Retinal pigment epithelial cell (primary cell): ENCODE measurements around the gene SLC37A3.

ENCODE experiments used
- DNase-seq: peaks from one replicate; pipeline ENCODE4 v3.0.0-alpha.2; 2010; ENCODE audit warnings: low read depth
- H3K4me3 ChIP-seq: 2 replicates; pipeline ENCODE4 v1.5.1; 2011; ENCODE audit warnings: mild to moderate bottlenecking, low read length, control low read depth, moderate library complexity
- TF ChIP-seq, protein P1 (sequence below): conservative IDR thresholded peaks from 2 replicates; pipeline ENCODE4 v1.5.1; 2011; ENCODE audit warnings: low read depth, low read length, control low read depth, inconsistent platforms

The SLC37A3 gene

GRCh38 chr7:140364819-140365218 lies 33.5 kb downstream of the SLC37A3 start:
- TF ChIP-seq, protein P1, sequence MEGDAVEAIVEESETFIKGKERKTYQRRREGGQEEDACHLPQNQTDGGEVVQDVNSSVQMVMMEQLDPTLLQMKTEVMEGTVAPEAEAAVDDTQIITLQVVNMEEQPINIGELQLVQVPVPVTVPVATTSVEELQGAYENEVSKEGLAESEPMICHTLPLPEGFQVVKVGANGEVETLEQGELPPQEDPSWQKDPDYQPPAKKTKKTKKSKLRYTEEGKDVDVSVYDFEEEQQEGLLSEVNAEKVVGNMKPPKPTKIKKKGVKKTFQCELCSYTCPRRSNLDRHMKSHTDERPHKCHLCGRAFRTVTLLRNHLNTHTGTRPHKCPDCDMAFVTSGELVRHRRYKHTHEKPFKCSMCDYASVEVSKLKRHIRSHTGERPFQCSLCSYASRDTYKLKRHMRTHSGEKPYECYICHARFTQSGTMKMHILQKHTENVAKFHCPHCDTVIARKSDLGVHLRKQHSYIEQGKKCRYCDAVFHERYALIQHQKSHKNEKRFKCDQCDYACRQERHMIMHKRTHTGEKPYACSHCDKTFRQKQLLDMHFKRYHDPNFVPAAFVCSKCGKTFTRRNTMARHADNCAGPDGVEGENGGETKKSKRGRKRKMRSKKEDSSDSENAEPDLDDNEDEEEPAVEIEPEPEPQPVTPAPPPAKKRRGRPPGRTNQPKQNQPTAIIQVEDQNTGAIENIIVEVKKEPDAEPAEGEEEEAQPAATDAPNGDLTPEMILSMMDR = no peak

DNA sequence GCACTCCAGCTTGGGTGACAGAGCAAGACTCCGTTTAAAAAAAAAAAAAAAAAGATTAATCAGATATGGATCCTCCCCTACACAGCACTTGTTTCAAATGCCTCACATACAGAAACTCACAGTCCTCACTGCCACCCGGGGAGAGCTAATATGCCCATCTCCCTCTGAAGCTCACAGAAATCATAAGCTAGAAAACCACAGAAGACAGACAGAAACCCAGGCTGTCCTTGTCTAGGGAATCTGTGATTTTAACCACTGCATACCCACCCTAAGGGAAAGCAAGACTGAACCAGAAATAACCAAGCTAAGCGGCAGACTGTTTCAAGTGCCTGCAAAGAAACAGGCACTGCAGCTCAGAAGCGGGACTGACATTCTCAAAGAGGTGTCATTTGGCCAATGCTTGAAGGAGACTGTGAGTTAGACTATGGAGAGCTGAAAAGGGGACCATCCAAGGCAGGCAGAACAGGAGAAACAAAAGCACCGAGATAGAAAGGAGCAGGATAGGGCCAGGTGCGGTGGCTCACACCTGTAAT lies 37.6 kb downstream of the SLC37A3 start:
- DNase-seq = no peak
- H3K4me3 ChIP-seq = no peak overlapping the region
- TF ChIP-seq, protein P1 = no peak

More at GRCh38 chr7:140364819-140365218, 33.5 kb downstream of the SLC37A3 start:
- no peak for DNase-seq
- H3K4me3 ChIP-seq = no peak overlapping the region

GRCh38 chr7:140358412-140359051 lies 39.8 kb downstream of the SLC37A3 start:
- TF ChIP-seq, protein P1 = no peak
- DNase-seq = no peak
- no peak overlapping the region for H3K4me3 ChIP-seq

DNA sequence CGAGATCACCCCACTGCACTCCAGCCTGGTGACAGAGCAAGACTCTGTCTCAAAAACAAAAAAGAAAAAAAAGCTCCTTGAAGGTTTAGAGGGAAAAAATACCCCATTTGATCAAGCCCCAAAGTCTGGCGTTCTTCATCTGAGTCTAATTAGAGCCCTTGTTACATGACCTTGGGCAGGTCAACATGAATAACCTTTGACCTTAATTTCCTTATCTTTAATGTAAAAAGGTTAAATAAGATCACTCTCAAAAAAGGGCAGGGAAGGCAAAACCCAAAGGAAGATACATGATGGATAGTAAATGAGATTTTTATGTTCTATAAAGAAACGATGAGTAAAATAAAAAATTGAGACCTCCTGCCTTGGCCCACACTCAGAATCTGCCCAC lies 40.3 kb downstream of the SLC37A3 start:
- TF ChIP-seq, protein P1 = no peak
- no peak for DNase-seq
- H3K4me3 ChIP-seq = no peak overlapping the region

DNA sequence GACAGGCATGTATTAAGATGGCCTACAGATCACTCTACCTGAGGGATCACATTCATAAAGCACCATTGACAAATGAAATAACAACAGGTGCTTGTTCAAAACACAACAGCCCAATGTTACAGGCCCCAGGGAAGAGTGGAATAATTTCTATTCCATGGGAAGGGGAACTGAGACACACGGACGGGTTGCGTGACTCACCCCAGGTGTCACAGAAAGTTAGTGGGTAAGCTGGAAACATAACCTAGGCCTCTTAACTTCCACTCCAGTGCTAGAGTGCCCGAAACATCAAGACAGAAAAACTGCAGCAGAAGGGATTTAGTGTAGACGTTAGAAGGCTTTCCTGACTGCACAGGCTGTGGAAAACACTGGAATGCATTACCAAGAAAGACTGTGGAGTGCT lies 48.3 kb downstream of the SLC37A3 start:
- TF ChIP-seq, protein P1 = no peak
- H3K4me3 ChIP-seq = no peak overlapping the region
- no peak for DNase-seq

DNA sequence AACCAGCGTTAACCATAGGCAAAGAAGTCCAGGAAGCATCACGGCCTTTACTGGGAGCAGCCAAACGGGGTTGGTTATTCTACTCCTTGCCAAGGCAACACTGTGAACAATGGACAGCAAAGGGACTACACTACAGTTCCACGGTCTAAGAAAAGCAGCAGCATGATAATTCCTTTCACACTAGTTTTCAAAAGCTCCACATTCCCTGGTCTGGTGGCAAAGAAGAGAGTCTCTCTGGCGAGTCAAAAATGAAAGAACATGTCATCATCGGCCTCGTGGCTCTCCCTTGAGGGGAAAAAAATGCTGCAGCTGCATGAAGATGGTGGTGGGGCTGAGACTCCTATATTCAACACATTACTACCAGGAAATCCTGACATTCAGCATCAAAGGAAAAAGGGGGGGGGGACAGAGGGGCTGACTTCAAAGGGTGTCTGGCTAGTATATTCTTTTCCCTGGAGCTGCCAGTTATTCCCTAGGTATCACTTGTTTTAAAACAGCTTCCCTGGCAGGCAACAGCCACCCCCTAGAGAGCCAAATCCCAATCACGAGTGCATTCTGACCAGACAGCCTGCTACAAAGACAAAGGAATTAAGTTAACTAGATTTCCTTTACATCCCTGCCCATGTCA lies 49.1 kb downstream of the SLC37A3 start:
- no peak overlapping the region for H3K4me3 ChIP-seq
- TF ChIP-seq, protein P1 = no peak
- peak; percentile 25 for DNase-seq
